GM21786 (cell line): Measurements from ENCODE around the gene TAGAP.
A peak's percentile ranks its signal among the peaks of the same experiment; 100 is the strongest.

ENCODE experiments used
- ATAC-seq: cut with Tn5 transposase; IDR thresholded peaks from one replicate; pipeline ENCODE4 v1.9.1; 2021; ENCODE audit not compliant: unreplicated experiment

Gene TAGAP

DNA sequence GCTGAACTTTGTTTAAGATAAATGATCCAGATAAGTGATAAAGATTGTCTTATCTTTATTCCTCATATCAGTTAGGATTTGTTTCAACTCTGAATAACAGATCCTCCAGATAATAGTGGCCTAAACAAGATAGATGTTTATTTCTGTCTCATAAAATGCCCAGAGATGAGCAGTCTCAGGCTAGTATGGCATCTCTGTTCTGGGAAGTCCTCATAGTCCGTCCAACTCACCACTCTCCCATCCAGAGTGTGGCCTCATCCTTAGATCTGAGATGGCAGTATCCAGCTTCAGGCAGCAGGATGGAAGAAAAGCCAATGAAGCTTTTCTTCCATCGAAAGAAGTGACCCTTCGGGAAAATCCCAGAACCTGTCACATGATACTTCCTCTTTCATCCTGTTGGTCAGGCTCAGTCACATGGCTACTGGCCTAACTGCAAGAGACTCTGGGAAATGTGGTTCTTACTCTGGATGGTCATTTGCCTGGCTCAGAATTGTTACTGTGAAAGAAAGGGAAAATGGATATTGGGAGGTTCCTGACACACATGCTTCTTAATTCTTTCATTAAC is 29.4 kb upstream of the TAGAP start:
- no peak for ATAC-seq

DNA sequence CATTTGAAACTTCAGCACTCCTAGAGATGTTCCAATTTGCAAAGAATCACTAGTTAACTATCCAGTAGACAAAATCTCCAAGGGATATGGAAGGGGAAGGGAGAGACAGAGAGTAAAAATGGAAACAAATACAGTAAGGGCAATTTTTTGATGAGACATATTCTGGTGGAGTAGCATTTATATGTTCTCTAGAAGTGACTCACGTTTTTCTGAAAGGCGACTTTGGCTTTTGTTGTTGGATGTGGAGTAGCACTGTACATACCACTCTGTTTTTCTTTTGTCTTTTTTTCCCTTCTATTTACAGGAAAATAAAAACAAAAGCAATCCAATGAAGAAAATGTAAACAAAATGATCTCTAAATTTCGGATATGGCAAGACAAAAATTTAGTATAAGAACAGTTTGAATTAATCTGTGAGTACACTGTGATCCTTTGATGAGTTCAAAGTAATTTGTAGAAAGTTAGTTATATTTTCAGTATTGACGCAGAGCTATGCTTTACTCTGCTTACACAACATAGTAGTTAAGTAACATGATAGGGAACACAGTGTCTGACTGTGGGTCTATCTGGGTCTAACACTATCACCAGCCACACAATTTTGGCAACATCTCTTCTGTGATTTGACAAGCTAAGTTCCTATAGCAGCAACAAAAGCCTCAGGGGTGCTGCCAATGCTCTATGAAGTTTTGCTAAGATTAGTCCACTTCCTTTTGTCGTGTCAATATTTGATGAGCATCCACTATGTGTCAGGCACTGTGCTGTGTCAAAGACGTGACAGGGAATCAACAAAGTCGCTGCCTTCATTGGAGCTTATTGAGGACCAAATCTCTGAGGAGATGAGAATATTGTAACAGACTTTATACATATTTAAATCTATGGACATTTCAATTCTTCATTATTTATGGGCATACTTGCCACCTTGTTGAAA is 27.3 kb upstream of the TAGAP start:
- ATAC-seq = no peak

DNA sequence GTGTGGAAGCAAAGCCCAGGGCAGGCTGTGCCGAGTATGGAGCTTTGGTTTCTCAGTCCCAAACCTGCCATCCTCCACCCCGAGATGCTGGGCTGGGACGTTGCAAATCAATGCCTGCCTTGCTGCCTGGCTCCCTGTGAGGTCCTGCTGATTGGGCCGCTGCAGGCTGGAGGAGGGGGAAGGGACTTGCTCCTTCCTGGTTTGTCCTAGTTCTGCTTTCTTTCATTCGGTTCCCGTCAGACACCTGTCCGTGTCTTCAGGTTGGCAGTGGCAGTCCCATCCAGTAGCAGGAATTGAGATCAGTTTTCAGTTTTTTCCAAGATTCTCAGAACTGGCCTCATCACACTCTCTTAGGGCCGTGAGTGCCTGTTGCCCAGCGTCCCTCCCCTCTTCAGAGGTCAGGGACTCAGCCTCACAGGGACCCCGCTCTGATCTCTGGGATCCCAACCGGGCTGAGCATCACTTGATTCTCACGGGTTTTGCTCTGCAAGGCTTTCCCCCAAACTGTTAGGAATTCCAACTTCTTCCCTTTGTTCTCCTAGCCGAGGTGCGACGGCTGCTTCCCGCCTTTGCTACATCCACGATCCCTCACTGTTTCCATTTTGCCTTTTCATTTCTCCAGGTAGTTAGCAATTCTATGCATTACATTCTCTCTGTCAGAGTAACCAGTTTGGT is 24.2 kb upstream of the TAGAP start:
- ATAC-seq = no peak

DNA sequence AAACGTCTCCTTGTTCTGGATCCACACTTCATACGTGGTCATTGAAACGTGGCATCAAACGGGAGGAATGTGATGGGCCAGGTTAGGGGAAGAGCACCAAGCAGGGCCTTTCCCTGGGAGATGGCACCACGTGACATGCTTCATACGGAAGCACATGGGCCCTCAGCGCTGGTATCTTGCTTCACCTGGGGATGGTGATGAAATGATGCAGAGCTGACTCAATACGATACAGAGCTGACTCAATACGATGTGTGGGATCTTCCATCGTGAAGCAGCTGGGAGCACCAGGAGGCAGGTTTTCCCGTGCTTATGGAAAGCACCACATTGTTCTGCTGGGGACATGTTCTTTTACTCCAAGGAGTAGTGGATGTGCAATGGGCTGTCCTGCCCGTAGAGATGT is 22.5 kb upstream of the TAGAP start:
- ATAC-seq = no peak

DNA sequence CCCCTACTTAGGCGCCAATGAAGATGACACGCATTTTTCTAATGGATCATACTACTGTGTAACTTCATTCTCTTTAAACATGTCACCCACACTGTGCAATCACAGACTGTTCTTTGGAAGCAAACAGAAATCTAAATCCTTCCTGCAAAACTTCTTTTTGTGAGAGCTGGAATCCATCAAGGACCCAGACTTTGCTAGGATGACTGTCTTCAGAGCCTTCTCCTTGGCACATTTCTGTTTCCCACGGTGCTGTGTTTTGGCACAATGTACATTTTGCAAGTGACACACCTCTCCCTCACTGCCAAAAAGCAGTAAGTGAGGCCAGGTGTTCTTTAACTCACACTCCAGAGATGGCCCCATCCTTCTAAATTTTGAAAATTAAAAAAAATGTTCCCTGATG is 21.7 kb upstream of the TAGAP start:
- no peak for ATAC-seq

DNA sequence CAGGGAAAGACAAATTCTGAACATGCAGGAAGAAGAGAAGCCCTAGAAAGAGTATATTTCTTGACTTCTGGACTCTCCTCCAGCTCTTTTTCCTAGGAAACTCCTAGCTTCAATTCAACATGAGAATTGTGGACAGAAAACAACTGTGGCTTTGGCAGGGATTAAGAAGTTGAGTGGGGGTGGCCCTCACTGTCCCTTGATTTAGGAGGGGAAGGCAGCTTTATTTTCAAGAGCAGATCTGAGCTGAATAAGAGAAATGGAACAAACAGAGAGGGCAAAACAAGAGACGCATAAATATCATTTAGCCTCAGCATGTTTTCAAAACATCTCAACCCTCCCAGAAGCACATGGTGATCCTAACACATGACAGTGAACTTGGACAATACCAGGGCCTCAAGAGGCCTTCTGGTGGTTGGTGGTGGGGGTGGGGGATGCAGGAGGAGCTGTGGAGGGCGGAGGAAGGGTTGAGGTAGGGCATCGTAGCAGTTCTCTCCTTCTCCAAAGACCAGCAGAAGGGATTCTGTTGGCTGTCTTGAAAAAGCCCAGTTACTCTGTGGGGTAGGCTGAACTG is 21.1 kb upstream of the TAGAP start:
- no peak for ATAC-seq

DNA sequence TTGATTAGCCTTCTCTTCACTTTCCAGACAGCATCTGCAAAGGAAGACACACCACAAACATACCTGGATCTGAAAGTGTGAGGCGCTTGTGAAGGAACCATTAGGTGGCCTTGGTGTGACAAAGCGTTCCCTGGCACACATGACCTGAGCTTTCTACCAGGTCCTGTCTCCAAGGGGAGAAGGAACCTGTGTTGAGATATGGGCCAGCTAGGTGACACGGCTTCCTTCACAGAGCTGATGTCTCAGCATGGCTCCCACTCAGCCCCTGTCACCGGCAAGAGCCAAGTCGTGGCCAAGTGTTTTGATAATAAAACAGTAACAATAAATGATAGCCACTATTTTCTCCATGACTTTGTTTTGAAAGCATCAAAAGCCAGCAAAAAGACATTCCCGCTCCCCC is 20.3 kb upstream of the TAGAP start:
- ATAC-seq = no peak

DNA sequence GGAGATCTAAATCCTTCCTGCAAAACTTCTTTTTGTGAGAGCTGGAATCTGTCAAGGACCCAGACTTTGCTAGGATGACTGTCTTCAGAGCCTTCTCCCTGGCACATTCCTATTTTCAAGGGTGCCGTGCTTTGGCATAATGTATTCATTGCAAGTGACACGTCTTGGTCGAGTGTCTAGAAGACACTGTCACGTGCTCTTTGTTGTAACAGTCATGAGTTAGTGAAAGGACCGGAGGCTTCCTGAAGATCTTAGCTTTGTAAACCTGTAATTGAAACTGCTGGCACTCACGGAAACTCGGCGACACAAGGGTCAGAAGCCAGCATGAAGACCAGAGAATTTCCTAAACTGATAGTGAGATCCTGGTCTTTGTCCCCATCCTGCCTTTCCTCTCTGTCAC is 19.7 kb upstream of the TAGAP start:
- ATAC-seq = no peak

DNA sequence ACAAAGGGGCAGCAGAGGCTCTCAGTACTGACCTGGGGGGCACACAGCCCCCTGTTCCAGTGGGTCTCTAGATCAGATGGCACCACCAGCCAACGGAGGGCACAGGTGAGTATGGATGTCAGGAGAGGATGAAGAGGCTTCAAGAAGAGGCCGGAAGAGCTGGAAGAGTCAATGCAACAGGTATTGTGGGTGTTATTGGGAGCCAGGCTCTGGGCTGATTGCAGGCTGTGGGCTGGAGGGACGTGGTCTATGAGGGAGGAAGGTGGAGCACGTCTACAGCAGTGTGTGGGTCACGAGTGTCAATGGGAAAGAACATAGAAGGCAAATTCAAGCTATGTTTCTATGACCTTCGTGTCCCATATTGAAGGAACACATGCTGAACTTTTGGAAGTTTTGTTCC is 18.8 kb upstream of the TAGAP start:
- ATAC-seq = no peak

DNA sequence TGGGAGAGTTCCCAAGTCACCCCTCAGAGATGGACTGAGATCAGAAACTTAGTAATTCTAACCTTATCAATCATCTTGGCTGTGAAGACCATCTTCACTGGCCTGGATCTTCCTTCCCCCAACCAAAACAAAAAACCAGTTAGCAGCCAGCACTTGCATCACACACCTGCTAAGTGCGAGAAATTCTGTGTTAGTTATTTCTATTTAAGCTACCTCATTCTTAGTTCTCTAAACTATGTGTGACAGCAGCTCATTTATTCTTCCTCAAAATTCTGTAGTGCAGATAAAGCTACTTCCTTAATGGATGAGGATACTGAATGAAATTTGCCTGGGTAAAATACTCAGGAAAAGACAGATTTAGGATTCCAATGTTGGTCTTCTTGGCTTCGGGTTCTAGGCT is 18.2 kb upstream of the TAGAP start:
- ATAC-seq = no peak

DNA sequence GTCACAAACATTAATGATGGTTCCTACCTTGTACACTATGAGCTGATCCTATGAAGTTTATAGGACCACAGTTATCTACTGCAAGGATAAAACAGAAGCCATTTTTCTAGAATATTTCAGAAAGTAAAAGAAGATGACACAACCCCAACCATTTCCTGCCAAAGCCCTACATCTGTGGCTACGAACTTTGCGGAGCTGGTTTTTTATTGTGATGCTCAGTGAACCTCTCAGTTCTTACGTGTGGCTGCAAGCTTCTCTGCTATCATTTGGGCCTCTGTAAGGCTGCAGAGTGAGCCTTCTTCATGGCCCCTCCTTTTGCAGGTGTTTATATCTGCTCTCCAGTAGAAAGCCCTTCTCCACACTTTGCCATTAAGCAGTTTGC is 17.8 kb upstream of the TAGAP start:
- ATAC-seq = peak; percentile 70

DNA sequence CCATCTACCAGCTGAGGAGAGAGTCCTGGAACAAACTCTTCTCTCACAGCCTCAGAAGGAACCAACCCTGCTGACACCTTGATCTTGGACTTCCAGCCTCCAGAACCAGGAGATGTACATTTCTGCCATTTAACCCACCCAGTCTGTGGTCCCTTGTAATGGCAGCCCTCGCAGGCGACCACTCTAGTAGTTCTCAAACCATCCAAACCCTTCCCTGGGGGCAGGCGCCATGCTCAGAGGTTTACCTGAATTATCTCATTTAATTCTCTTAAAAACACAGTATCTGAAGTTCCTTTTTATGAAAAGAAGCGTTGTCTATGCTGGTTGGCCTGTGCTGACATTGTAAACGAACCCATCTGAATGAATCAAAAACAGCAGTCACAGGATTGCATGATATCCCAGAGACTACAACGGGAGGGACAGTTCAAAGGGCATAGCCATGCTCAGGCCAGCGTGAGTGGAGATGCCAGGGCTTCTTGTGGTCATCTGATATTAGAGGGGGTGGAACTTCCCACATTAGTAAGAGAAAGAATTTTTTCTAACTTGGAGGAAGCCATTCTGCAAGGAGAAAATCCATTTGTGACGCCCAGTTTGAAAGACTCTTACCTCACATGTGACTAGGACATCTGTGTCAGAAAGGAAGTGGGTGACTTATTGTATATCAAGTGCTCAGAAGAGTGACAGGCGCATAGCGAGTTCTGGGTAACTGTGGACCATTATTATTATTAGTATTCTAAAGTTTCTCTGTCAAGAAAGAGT is 17.2 kb upstream of the TAGAP start:
- ATAC-seq = peak; percentile 50

DNA sequence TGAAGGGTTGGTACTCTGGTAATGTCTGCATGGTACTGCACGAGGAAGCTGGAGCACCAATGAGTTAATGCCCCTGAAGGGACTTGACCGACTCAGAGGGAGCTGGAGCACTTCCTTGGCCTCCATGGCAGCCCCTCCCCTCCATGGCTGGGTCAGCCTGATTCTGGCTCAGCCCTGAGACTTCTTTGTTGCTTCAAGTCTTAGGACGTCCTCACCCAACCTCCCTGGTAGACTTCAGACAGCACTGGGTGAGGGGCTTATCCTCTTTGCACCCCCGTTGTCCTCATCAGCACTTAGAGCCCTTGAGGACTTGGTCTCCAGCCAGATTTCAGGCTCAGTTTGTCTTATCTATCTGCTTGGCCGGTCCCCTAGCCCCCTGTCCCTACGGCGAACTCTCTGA is 16.4 kb upstream of the TAGAP start:
- no peak for ATAC-seq

DNA sequence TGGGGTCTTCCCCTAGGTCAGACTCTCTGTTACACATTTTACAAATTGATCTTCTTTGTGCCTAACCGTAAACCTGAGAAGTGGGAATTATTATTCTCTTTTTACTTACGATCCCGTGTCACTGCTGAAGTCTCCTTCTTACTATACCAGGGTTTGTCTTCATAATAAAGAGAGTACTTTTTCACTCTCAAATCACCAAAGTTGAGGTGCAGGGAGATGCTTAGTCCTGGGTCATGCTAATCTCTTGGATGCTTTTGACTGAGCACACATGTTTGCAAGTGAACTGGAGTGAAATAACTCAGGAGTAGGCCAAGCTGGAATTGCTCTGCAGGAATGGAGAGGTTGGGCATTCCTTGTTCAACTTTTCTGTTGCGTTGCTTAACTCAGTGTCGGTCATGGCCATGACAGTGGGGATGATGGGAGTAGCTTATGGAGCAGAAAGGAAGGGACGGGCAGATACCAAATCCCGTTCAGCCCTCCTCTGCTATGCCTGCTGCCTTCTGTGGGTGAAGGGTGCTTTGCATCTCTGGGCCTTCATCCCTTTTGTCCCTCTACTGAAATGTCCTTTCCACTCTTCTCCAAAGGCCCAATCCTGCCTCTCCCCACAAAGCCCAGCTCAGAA is 15.2 kb upstream of the TAGAP start:
- no peak for ATAC-seq

DNA sequence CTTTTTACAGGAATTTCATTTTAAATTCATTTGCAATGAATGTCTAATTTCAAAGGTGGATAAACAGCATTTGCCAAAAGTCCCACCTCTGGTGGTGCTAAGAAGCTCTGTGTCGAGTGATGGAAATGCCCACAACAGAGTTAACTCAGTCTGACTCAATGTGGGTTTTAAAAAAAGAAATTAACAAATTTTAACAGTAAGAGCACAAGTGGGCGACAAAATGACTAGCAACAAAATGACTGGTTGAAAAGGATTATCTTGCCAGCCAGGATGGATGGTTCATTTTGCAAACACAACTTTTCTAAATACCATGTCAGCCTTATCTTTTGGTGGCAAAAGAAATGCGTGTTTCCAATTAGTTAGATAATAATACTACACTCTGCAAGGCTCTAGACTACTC is 14.3 kb upstream of the TAGAP start:
- no peak for ATAC-seq

DNA sequence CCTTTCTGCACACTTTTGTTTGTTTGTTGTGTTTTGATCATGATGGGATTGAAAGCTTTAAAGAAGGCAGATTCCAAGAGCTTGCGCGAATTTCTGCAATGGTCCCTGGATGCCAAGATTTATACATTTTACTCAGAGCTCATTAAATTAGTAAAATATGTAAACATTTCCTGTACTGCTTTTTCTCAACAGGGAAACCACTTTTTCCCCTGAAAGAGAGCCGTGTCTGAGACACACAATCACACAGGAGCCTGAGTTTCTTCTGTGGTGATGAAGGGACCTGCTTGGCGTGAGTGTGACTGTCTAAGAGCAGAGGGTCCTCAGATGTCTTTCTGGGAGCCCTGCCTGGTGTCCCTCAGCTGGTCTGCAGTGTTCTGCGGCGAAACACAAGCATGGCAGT is 12.1 kb upstream of the TAGAP start:
- ATAC-seq = no peak

DNA sequence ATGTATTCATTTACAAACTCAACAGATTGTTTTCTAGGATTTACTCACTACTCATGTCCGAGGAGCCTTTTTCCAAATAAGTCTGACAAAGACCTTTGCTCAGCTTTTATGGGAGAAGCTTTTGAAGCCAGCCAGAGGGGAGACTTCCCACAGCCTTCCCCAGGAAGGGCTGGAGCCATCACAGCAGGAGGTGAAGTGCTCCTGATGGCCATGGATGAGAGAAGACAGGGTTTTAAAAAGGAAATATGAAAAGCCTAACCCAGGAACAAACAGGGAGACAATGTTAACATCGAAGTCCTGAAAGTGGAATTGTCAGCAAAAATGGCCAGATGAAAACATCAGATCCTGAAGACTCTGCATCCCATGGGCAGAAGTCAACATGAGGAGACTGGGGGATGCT is 11.6 kb upstream of the TAGAP start:
- no peak for ATAC-seq

DNA sequence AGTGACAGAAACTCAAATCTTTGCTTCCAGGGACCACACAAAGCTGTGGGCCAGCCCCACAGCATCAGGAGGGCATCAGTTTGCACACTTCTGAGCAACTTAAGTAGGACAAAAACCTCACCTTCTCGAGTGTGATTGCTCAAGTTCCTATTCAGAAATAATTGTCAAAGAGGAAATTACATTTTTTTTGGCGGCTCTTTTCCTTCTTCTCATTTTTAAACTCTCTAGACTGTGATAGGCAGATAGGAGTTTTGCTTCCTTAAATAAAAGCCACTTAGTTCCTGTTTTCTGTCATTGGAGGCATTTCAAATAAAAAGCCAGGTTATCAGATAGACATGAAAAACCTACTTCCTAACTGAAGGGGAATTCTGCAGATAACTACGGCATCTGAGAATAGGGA is 11.2 kb upstream of the TAGAP start:
- no peak for ATAC-seq

DNA sequence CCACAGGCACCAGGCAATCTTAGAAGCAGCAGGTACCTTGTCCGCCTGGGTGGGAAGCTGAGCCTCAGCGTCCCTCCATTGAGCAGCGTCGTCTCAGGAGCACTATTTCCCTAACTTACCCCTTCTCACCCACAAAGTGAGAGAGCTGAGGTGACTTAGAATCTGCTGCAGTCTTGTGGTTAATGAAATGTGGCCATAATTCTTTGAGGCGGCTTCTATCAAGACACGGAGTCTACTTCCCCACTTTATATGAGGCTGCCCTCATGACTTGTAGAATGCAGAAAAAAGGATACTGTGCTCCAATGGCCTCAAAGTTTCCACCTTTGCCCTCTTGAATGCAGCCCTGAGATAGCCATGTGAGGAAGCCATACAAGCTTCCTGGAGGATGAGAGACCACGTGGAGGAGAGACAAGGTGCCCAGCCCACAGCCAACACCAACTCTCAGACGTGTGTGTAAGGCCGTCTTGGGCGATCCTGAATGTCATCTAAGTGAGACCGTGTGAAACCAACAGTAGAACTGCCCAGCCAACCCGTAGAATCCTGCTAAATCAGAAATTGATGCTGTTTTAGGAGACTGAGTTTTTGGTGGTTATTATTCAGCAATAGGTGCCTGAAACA is 9.1 kb upstream of the TAGAP start:
- ATAC-seq = no peak

DNA sequence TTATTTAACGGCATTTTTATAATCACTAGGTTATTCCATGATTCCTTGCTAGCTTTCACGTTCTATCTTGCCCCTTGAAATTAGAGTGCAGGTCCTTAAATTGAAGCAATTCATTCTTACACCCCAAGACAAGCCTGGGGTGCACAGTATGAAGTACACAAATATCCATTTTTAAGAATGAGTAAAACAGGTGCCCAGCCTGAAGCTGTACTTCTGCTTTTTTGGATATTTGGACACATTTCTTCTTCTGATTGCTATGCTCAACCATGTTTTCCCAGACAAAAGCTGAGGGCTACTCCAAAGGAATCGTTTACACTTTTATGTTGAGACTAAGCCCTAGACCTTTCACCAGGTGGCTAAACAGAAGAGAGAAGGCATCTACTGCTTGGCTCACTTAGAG is 7.9 kb upstream of the TAGAP start:
- no peak for ATAC-seq
